ENCODE measurements around the gene FSD2. TPM values are rescaled to one million over a fixed set of nuclear protein-coding genes. Genes with fewer than 3 reads are reported as not detected.
"Not testable (repeated sequence)": the region's sequence is repeated elsewhere in the genome, so short reads cannot be mapped to it uniquely, and the experiment has no call there.

Gene FSD2
- total RNA-seq, 1 experiment from 2014 or later: not detected

DNA sequence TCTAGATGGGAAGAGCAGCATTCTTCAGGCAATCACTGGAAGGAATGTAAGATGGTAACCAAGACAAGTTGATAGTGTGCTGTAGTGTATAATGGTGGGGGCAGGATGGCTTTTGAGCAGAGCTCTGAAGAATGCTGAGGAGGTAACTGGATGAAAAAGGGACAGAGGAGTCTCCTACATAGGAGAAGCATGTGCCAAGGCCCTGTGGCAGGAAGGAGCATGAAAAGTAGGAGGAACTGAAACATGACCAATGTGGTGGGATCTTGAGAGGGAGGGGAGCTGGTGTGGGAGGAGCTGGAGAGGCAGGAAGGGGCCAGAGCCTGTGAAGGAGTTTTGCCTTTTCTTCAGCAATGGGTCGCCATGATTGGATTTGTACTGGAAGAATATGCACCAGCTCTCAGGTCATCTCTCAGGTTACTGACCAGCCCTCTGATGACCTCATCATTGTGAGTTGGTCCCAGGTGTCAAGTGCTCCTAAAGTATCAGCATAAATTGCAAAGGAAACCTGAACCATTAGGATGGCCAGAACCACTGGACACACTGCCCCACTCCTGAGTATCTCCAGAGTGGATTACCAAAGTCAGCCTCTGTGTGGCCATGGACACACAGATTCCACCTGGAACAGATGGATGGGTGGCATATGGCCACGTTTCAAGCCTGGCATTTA, 38.6 kb downstream of the FSD2 start:
- Histone ChIP-seq H3K4me1 (ENCODE audit: insufficient read depth, low read length) (peaks cover 14% of the 10 kb centered on the region), H3K27me3 (ENCODE audit: low read length) (no peaks in the 10 kb centered on the region), H3K79me2 (ENCODE audit: low read length) (no peaks in the 10 kb centered on the region), H2AFZ (ENCODE audit: low read length) (no peak overlapping the region), H3F3A (ENCODE audit: low read length, unreplicated experiment) (no peaks in the 10 kb centered on the region), H3K27ac (ENCODE audit: low read length) (no peak overlapping the region), H3K9me2 (replicated peaks; ENCODE audit: low read length) (no peaks in the 10 kb centered on the region), H3K4me3 (ENCODE audit: low read length) (no peak overlapping the region), H3K9me3 (ENCODE audit: low read length) (no peaks in the 10 kb centered on the region), H3K36me3 (ENCODE audit: low read depth, low read length) (no peaks in the 10 kb centered on the region), H3K9ac (ENCODE audit: low read length) (no peak overlapping the region), H4K20me1 (ENCODE audit: low read length) (no peaks in the 10 kb centered on the region), H3K4me2 (ENCODE audit: low read length) (no peak overlapping the region)
- intact Hi-C loops (cut with micrococcal nuclease): no loop called here
- ChIA-PET POLR2A (ENCODE audit: unreplicated experiment) (no interaction called here), CTCF (no interaction called here)
- DNase-seq: no peak
- TF ChIP-seq, protein P1, sequence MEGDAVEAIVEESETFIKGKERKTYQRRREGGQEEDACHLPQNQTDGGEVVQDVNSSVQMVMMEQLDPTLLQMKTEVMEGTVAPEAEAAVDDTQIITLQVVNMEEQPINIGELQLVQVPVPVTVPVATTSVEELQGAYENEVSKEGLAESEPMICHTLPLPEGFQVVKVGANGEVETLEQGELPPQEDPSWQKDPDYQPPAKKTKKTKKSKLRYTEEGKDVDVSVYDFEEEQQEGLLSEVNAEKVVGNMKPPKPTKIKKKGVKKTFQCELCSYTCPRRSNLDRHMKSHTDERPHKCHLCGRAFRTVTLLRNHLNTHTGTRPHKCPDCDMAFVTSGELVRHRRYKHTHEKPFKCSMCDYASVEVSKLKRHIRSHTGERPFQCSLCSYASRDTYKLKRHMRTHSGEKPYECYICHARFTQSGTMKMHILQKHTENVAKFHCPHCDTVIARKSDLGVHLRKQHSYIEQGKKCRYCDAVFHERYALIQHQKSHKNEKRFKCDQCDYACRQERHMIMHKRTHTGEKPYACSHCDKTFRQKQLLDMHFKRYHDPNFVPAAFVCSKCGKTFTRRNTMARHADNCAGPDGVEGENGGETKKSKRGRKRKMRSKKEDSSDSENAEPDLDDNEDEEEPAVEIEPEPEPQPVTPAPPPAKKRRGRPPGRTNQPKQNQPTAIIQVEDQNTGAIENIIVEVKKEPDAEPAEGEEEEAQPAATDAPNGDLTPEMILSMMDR (conservative IDR thresholded peaks at IDR 0.05; ENCODE audit: low read depth, low read length): no peak
- no peak for TF ChIP-seq EZH2phosphoT487 (IDR thresholded peaks at IDR 0.05; ENCODE audit: borderline replicate concordance, low read length)
- TF ChIP-seq EZH2 (IDR thresholded peaks at IDR 0.05; ENCODE audit: low read length, unreplicated experiment): no peak
- ATAC-seq: no peak
- BruUV-seq (replicated peaks): no TSS peak

DNA sequence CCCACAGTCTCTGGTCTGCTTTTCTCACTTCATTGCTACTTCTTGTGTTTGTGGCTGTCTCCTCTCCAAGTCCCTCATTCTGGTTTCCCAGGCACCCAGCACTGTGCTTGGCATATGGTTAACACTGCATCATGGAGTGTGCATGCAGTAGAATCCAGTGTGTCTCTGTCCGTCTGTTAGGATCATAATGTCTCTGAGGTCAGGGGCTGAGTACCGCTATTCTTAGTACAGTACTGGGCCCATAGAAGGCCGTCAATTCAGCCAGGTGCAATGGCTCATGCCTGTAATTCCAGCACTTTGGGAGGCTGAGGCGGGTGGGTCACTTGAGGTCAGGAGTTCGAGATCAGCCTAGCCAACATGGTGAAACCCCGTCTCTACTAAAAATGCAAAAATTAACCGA, 39.7 kb downstream of the FSD2 start:
- peaks cover 14% of the 10 kb centered on the region for H3K4me1 ChIP-seq (ENCODE audit: insufficient read depth, low read length)
- BruUV-seq (replicated peaks); H3K4me2 ChIP-seq (ENCODE audit: low read length); CTCF ChIA-PET; H3K9me3 ChIP-seq (ENCODE audit: low read length); H3K9me2 ChIP-seq (replicated peaks; ENCODE audit: low read length); DNase-seq; intact Hi-C loops (cut with micrococcal nuclease); POLR2A ChIA-PET (ENCODE audit: unreplicated experiment); H3K4me3 ChIP-seq (ENCODE audit: low read length); H4K20me1 ChIP-seq (ENCODE audit: low read length); H3K36me3 ChIP-seq (ENCODE audit: low read depth, low read length); H3F3A ChIP-seq (ENCODE audit: low read length, unreplicated experiment); ATAC-seq; H3K9ac ChIP-seq (ENCODE audit: low read length); H3K79me2 ChIP-seq (ENCODE audit: low read length); H3K27me3 ChIP-seq (ENCODE audit: low read length); H2AFZ ChIP-seq (ENCODE audit: low read length); H3K27ac ChIP-seq (ENCODE audit: low read length): not testable (repeated sequence)

DNA sequence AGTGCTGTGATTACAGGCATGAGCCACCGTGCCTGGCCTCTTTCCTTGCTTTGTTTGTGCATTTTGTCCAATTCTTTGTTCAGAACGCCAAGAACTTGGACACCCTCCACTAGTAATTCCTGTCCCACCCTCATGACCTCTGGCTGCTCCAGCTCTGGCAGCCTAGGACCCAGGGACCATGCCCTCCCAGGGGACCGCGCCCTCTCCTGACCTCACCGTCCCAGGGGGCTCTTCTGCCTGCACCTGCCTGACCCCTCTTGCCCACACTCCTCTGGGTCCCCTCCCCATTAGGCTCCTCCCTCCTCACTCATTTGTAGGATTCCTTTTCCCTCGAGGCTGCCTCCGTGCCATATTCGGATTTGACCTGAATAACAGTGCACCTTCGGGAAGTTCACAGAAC, 41.1 kb downstream of the FSD2 start:
- H3K27ac ChIP-seq (ENCODE audit: low read length): no peak overlapping the region
- no TSS peak for BruUV-seq (replicated peaks)
- H3K4me3 ChIP-seq (ENCODE audit: low read length): no peak overlapping the region
- peaks cover 14% of the 10 kb centered on the region for H3K4me1 ChIP-seq (ENCODE audit: insufficient read depth, low read length)
- H4K20me1 ChIP-seq (ENCODE audit: low read length): no peaks in the 10 kb centered on the region
- H3K79me2 ChIP-seq (ENCODE audit: low read length): no peaks in the 10 kb centered on the region
- H3K27me3 ChIP-seq (ENCODE audit: low read length): no peaks in the 10 kb centered on the region
- H3K9me3 ChIP-seq (ENCODE audit: low read length): no peaks in the 10 kb centered on the region
- no peak overlapping the region for H3K4me2 ChIP-seq (ENCODE audit: low read length)
- TF ChIP-seq EZH2 (IDR thresholded peaks at IDR 0.05; ENCODE audit: low read length, unreplicated experiment): no peak
- TF ChIP-seq, protein P1 (conservative IDR thresholded peaks at IDR 0.05; ENCODE audit: low read depth, low read length): no peak
- no peaks in the 10 kb centered on the region for H3K9me2 ChIP-seq (replicated peaks; ENCODE audit: low read length)
- intact Hi-C loops (cut with micrococcal nuclease): no loop called here
- ChIA-PET POLR2A (ENCODE audit: unreplicated experiment) (no interaction called here), CTCF (no interaction called here)
- 0 out of 2 replicates have a peak, but pooled peaks cover 4% of the 10 kb centered on the region for H3K36me3 ChIP-seq (ENCODE audit: low read depth, low read length)
- no peak for DNase-seq
- no peak for ATAC-seq
- no peak overlapping the region for H2AFZ ChIP-seq (ENCODE audit: low read length)
- H3K9ac ChIP-seq (ENCODE audit: low read length): no peak overlapping the region
- no peaks in the 10 kb centered on the region for H3F3A ChIP-seq (ENCODE audit: low read length, unreplicated experiment)

Data from PC-3 (cell line).